WTC11 (cell line): Measurements from ENCODE around the gene PRSS33. TPM values are rescaled to one million over a fixed set of nuclear protein-coding genes. Genes with fewer than 3 reads are reported as not detected.

ENCODE experiments used
- ATAC-seq: fragments of 200-7000 bp; cut with Tn5 transposase; 2 replicates; pipeline ENCODE4 v1.10.0; 2021; ENCODE audit warnings: mild to moderate bottlenecking, moderate library complexity
- CTCF ChIA-PET: fragments of 300-600 bp; sonication (Branson Sonifier 250); formaldehyde crosslinking; loops from one replicate; lab custom pipeline; 2021; ENCODE audit warnings: antibody characterized with exemption; lab: Charles Lee
- POLR2A ChIA-PET: fragments of 350-600 bp; sonication (Branson Sonifier 250); formaldehyde crosslinking; loops from one replicate; lab custom pipeline; 2021; ENCODE audit warnings: antibody characterized with exemption; lab: Charles Lee
- DNase-seq: peaks from one replicate; pipeline ENCODE4 v3.0.0; 2021; ENCODE audit warnings: low spot score
- H3K27ac Mint-ChIP-seq: 2 replicates; pipeline ENCODE4 v1.8.0; 2021; ENCODE audit warnings: mixed read lengths
- H3K27me3 Mint-ChIP-seq: 2 replicates; pipeline ENCODE4 v1.8.0; 2021; ENCODE audit warnings: low read depth, mild to moderate bottlenecking, moderate library complexity, mixed read lengths
- H3K36me3 Mint-ChIP-seq: 2 replicates; pipeline ENCODE4 v1.8.0; 2021; ENCODE audit warnings: mixed read lengths
- H3K4me1 Mint-ChIP-seq: 2 replicates; pipeline ENCODE4 v1.8.0; 2022; ENCODE audit warnings: mixed read lengths
- H3K4me3 Mint-ChIP-seq: 2 replicates; pipeline ENCODE4 v1.8.0; 2021; ENCODE audit warnings: mild to moderate bottlenecking, moderate library complexity, mixed read lengths
- H3K9me3 Mint-ChIP-seq: 2 replicates; pipeline ENCODE4 v1.8.0; 2021; ENCODE audit warnings: mixed read lengths
- CBFB ChIP-seq: sonication (generic); formaldehyde crosslinking; IDR thresholded peaks from 2 replicates; pipeline ENCODE4 v1.8.1; 2022; ENCODE audit warnings: mild to moderate bottlenecking, low read depth, missing genetic modification reagents
- ESRRA ChIP-seq: sonication (generic); formaldehyde crosslinking; IDR thresholded peaks from 2 replicates; pipeline ENCODE4 v1.8.1; 2022; ENCODE audit warnings: mild to moderate bottlenecking, missing genetic modification reagents, borderline replicate concordance
- FOXP1 ChIP-seq: sonication (generic); formaldehyde crosslinking; IDR thresholded peaks from 2 replicates; pipeline ENCODE4 v1.8.0; 2022; ENCODE audit warnings: missing genetic modification reagents, mild to moderate bottlenecking, moderate library complexity, borderline replicate concordance
- JUN ChIP-seq: sonication (generic); formaldehyde crosslinking; IDR thresholded peaks from 2 replicates; pipeline ENCODE4 v1.8.0; 2023; ENCODE audit warnings: mild to moderate bottlenecking, missing genetic modification reagents
- MYBL2 ChIP-seq: sonication (generic); formaldehyde crosslinking; IDR thresholded peaks from 2 replicates; pipeline ENCODE4 v1.8.1; 2023; ENCODE audit warnings: mild to moderate bottlenecking, moderate library complexity, missing genetic modification reagents
- NFE2L1 ChIP-seq: sonication (generic); formaldehyde crosslinking; IDR thresholded peaks from 2 replicates; pipeline ENCODE4 v1.8.1; 2023; ENCODE audit warnings: missing genetic modification reagents
- NFYB ChIP-seq: sonication (generic); formaldehyde crosslinking; conservative IDR thresholded peaks from 2 replicates; pipeline ENCODE4 v1.8.0; 2022; ENCODE audit warnings: low read depth, missing genetic modification reagents
- NR3C1 ChIP-seq: sonication (generic); formaldehyde crosslinking; conservative IDR thresholded peaks from 2 replicates; pipeline ENCODE4 v1.8.1; 2023; ENCODE audit warnings: low read depth, mild to moderate bottlenecking, missing genetic modification reagents
- OVOL2 ChIP-seq: fragments of 250-450 bp; sonication (Bioruptor Pico); IDR thresholded peaks from 2 replicates; pipeline ENCODE4 v1.9.0; 2021; ENCODE audit warnings: mild to moderate bottlenecking, borderline replicate concordance
- RELA ChIP-seq: sonication (generic); formaldehyde crosslinking; IDR thresholded peaks from 2 replicates; pipeline ENCODE4 v1.8.1; 2022; ENCODE audit warnings: missing genetic modification reagents, mild to moderate bottlenecking, borderline replicate concordance
- RORB ChIP-seq: fragments of 250-450 bp; sonication (Bioruptor Pico); IDR thresholded peaks from 2 replicates; pipeline ENCODE4 v1.9.0; 2021; ENCODE audit warnings: mild to moderate bottlenecking
- SOX15 ChIP-seq: fragments of 250-450 bp; sonication (Bioruptor Pico); IDR thresholded peaks from 2 replicates; pipeline ENCODE4 v1.9.0; 2021; ENCODE audit warnings: mild to moderate bottlenecking
- ZBTB21 ChIP-seq: sonication (generic); formaldehyde crosslinking; IDR thresholded peaks from 2 replicates; pipeline ENCODE4 v1.8.1; 2023; ENCODE audit warnings: mild to moderate bottlenecking, missing genetic modification reagents, borderline replicate concordance
- ZNF232 ChIP-seq: sonication (generic); formaldehyde crosslinking; IDR thresholded peaks from 2 replicates; pipeline ENCODE4 v1.8.0; 2022; ENCODE audit warnings: mild to moderate bottlenecking, missing genetic modification reagents
- ZNF317 ChIP-seq: sonication (generic); formaldehyde crosslinking; IDR thresholded peaks from 2 replicates; pipeline ENCODE4 v1.8.1; 2023; ENCODE audit warnings: low read depth, mild to moderate bottlenecking, moderate library complexity, missing genetic modification reagents, borderline replicate concordance
- ZNF423 ChIP-seq: fragments of 250-450 bp; sonication (Bioruptor Pico); IDR thresholded peaks from 2 replicates; pipeline ENCODE4 v2.1.2; 2022; ENCODE audit warnings: mild to moderate bottlenecking, moderate library complexity
- ZNF671 ChIP-seq: fragments of 250-450 bp; sonication (Bioruptor Pico); IDR thresholded peaks from 2 replicates; pipeline ENCODE4 v1.8.0; 2021; ENCODE audit warnings: mild to moderate bottlenecking
- total RNA-seq: library from RNA; stranded (reverse); gene quantifications from 3 replicates; pipeline ENCODE4 v1.2.3, GENCODE V29; 2021
- TF ChIP-seq, protein P1 (sequence below): fragments of 250-450 bp; sonication (Bioruptor Pico); IDR thresholded peaks from 2 replicates; pipeline ENCODE4 v1.9.0; 2021; ENCODE audit warnings: mild to moderate bottlenecking
- TF ChIP-seq, protein P2 (sequence below): sonication (generic); formaldehyde crosslinking; IDR thresholded peaks from 2 replicates; pipeline ENCODE4 v1.8.0; 2023; ENCODE audit warnings: missing genetic modification reagents
- TF ChIP-seq, protein P3 (sequence below): fragments of 250-450 bp; sonication (Bioruptor Pico); conservative IDR thresholded peaks from 2 replicates; pipeline ENCODE4 v1.9.0; 2021; ENCODE audit warnings: mild to moderate bottlenecking
- TF ChIP-seq, protein P4 (sequence below): fragments of 250-450 bp; sonication (Bioruptor Pico); IDR thresholded peaks from 2 replicates; pipeline ENCODE4 v1.9.0; 2021; ENCODE audit warnings: moderate library complexity, mild to moderate bottlenecking, inconsistent platforms, borderline replicate concordance
- TF ChIP-seq, protein P5 (sequence below): sonication (generic); formaldehyde crosslinking; IDR thresholded peaks from 2 replicates; pipeline ENCODE4 v1.8.1; 2022; ENCODE audit warnings: low read depth, mild to moderate bottlenecking, moderate library complexity, missing genetic modification reagents, borderline replicate concordance

Gene PRSS33
- total RNA-seq, 1 experiment from 2014 or later: 0.24 TPM

DNA sequence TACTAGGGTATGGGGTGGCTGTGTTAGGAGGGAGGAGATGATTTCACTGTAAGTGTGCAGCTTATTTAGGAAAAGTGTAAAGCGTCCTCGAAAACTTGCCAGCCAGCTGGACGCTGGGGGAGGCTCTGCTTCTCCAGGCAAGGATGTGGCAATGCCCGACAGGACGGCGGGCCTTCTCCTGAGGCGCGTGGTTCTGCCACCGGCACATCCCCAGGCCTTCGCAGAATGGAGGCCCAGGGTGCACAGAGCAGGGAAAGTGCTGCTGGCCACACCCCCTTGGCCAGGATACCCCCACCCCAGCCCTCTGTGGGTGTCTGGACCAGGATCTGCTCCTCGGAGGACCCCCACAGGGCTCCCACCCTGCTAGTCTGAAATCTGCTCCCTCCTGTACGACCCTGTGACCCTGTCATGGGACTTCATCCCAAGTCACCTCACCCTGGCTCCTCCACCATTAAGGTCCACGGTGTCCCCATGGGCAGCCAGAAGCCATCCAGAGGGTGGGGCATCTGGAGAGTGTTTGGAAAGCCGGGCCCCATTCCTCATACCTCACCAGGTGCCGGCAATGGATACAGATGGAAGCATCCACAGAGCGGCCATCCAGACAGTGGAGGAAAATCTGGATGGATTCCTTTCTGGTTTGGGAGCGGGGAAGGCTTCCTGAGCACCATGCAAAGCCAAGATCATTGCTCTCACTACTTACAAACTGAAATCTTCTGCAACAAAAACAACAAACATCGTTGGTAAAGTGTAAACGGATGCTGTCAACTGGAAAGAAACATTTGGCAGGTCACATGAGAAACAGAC is 44.2 kb downstream of the PRSS33 start:
- H3K36me3 Mint-ChIP-seq: no peaks in the 10 kb centered on the region
- TF ChIP-seq, protein P1, sequence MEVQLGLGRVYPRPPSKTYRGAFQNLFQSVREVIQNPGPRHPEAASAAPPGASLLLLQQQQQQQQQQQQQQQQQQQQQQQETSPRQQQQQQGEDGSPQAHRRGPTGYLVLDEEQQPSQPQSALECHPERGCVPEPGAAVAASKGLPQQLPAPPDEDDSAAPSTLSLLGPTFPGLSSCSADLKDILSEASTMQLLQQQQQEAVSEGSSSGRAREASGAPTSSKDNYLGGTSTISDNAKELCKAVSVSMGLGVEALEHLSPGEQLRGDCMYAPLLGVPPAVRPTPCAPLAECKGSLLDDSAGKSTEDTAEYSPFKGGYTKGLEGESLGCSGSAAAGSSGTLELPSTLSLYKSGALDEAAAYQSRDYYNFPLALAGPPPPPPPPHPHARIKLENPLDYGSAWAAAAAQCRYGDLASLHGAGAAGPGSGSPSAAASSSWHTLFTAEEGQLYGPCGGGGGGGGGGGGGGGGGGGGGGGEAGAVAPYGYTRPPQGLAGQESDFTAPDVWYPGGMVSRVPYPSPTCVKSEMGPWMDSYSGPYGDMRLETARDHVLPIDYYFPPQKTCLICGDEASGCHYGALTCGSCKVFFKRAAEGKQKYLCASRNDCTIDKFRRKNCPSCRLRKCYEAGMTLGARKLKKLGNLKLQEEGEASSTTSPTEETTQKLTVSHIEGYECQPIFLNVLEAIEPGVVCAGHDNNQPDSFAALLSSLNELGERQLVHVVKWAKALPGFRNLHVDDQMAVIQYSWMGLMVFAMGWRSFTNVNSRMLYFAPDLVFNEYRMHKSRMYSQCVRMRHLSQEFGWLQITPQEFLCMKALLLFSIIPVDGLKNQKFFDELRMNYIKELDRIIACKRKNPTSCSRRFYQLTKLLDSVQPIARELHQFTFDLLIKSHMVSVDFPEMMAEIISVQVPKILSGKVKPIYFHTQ (CRISPR knock-in tag): no peak
- TF ChIP-seq ZNF423 (CRISPR knock-in tag): no peak
- TF ChIP-seq, protein P2, sequence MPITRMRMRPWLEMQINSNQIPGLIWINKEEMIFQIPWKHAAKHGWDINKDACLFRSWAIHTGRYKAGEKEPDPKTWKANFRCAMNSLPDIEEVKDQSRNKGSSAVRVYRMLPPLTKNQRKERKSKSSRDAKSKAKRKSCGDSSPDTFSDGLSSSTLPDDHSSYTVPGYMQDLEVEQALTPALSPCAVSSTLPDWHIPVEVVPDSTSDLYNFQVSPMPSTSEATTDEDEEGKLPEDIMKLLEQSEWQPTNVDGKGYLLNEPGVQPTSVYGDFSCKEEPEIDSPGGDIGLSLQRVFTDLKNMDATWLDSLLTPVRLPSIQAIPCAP (CRISPR knock-in tag): no peak
- TF ChIP-seq ZNF317: no peak
- no peak for TF ChIP-seq ZNF232
- no peak for TF ChIP-seq RORB
- no peak for TF ChIP-seq RELA (CRISPR knock-in tag)
- TF ChIP-seq SOX15 (CRISPR knock-in tag): no peak
- no peak for TF ChIP-seq MYBL2 (CRISPR knock-in tag)
- CTCF ChIA-PET: no interaction called here

DNA sequence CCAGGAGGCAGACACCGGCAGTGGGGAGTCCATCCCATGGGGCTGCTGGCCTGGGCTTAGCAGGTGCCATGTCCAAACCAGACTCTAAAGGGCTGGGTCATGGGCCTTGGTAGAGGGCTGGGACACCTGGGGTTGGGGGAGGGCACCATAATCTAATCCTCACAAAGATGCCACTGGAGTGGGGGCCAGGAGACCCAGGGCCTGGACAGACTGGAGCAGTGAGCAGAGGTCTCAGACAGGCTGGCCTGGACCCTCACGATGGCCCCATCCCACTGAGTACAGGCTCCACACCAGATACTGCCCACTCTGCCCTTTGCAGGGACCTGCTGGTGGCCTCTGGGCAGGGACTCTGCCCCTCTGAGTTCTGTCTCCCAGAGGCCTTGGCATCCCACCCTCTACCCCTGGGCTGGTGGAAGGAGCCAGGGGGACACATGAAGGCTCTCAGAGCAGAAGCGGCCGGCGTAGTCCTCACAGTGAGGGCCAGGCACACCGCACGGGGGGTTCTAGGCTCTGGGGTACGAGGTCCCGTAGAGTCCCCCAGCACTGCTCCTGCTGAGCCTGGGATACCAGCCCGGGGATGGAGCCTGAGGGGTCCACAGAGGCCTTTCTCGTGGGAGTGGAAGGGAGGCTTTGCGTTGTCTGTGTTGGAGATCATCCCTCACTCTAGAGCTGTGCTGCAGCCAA is 44.9 kb downstream of the PRSS33 start:
- H3K4me1 Mint-ChIP-seq: no peaks in the 10 kb centered on the region
- DNase-seq (no peak), ATAC-seq (no peak)
- CTCF ChIA-PET: no interaction called here
- no peaks in the 10 kb centered on the region for H3K36me3 Mint-ChIP-seq
- no peak overlapping the region for H3K27ac Mint-ChIP-seq
- no peak overlapping the region for H3K4me3 Mint-ChIP-seq
- no peaks in the 10 kb centered on the region for H3K9me3 Mint-ChIP-seq
- POLR2A ChIA-PET: no interaction called here
- no peaks in the 10 kb centered on the region for H3K27me3 Mint-ChIP-seq
- TF ChIP-seq NR3C1 (CRISPR knock-in tag): no peak
- TF ChIP-seq, protein P3, sequence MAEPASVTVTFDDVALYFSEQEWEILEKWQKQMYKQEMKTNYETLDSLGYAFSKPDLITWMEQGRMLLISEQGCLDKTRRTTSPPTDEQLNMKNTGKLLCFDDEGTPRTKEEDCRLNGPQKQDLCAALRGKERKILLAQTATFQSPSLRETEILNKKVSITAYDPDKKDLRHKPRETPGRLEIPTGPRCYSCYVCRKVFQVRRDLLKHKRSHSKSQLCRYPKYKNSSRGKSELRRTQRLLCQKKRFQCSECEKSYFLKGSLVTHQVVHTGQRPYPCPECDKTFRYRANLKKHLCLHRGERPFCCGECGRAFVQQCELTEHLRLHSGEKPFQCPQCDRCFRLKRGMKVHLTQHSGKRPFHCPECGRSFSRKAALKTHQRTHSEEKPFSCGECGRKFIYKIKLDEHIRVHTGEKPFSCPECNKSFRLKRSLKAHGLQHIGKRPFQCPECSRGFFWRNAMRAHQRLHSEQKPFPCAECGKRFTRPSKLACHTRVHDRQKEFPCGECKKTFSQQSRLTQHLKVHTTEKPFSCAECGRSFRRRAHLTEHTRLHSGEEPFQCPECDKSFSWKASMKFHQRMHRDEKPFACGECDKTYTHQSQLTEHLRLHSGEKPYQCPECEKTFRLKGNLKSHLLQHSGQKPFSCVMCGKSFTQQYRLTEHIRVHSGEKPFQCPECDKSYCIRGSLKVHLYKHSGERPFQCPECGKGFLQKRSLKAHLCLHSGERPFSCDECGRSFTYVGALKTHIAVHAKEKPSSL (CRISPR knock-in tag): no peak
- no peak for TF ChIP-seq RELA (CRISPR knock-in tag)
- TF ChIP-seq ZNF232: no peak
- TF ChIP-seq OVOL2 (CRISPR knock-in tag): no peak
- TF ChIP-seq FOXP1: no peak
- TF ChIP-seq, protein P4, sequence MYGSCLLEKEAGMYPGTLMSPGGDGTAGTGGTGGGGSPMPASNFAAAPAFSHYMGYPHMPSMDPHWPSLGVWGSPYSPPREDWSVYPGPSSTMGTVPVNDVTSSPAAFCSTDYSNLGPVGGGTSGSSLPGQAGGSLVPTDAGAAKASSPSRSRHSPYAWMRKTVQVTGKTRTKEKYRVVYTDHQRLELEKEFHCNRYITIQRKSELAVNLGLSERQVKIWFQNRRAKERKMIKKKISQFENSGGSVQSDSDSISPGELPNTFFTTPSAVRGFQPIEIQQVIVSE (CRISPR knock-in tag): no peak
- TF ChIP-seq, protein P1 (CRISPR knock-in tag): no peak
- no peak for TF ChIP-seq ESRRA
- TF ChIP-seq, protein P5, sequence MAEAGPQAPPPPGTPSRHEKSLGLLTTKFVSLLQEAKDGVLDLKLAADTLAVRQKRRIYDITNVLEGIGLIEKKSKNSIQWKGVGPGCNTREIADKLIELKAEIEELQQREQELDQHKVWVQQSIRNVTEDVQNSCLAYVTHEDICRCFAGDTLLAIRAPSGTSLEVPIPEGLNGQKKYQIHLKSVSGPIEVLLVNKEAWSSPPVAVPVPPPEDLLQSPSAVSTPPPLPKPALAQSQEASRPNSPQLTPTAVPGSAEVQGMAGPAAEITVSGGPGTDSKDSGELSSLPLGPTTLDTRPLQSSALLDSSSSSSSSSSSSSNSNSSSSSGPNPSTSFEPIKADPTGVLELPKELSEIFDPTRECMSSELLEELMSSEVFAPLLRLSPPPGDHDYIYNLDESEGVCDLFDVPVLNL (CRISPR knock-in tag): no peak
- TF ChIP-seq NFE2L1 (CRISPR knock-in tag): no peak
- no peak for TF ChIP-seq ZBTB21 (CRISPR knock-in tag)
- no peak for TF ChIP-seq CBFB (CRISPR knock-in tag)
- TF ChIP-seq NFYB (CRISPR knock-in tag): no peak
- TF ChIP-seq ZNF671: no peak
- no peak for TF ChIP-seq JUN (CRISPR knock-in tag)

More for the DNA sequence above, 44.2 kb downstream of the PRSS33 start:
- Mint-ChIP-seq H3K27me3 (no peaks in the 10 kb centered on the region), H3K4me3 (no peak overlapping the region), H3K4me1 (no peaks in the 10 kb centered on the region), H3K27ac (no peak overlapping the region), H3K9me3 (no peaks in the 10 kb centered on the region)
- DNase-seq (no peak), ATAC-seq (no peak)
- POLR2A ChIA-PET: no interaction called here
